Islet precursor cell (in vitro differentiated cells): ENCODE results near the gene EXT2.
A peak's percentile ranks its signal among the peaks of the same experiment; 100 is the strongest.

ENCODE experiments used
- DNase-seq: peaks from one replicate; pipeline ENCODE4 v3.0.0-alpha.2; 2018

EXT2 gene

DNA sequence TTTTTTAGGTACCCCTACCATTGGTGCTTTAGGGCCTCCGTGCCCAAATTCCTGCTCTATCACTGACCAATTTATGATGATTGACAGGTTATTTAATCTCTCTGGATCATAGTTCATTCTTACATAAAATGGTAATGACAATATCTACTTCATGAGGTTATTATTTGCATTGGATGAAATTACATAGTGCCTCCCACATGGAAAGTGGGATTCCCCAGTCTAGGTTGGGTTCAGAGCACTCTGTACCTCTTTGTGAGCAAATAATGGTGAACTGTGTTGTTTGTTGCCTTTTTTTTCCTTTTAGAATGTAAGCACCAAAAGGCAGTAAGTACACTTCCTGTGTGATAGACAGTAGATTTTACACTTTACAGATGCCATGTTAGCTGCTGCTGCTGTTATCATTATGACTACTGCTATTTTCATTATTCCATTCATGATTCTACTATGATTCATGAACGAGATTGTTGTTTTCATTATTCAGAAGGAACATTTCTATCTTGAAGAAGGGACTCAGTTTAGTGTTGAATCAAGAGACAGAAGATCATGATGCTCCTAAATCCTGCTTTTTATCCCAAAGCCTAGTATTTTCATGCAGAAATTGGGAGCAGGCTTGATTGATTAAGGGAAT, 113.6 kb downstream of the EXT2 start:
- DNase-seq: no peak

DNA sequence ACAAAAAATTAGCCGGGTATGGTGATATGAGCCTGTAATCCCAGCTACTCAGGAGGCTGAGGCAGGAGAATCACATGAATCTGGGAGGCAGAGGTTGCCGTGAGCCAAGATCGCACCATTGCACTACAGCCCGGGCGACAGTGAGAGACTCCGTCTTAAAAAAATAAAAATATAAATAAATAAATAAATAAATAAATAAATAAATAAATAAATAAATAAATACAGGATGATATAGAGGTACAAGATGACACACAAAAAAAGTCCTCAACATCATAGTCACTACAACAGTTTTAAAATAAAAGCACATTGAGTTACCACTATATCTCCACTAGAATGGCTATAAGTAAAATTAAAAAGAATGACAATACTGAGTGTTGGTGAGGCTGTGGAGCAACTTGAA, 116.7 kb downstream of the EXT2 start:
- DNase-seq: no peak

DNA sequence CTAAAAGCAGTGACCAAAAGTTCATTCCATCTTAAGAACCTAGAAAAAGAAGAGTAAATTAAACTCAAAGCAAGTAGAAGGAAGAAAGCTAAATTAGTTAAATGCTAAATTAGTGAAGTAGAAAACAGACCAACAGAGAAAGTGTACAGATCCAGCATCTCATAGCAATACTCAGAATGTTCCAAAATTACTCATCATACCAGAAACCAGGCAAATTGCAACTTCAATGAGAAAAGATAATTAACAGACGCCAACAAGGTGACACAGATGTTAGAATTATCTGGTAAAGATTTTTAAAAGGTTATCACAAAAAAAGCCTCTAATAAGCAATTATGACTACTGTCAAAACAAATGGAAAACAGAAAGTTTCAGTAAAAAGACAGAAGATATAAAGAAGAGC, 117.7 kb downstream of the EXT2 start:
- no peak for DNase-seq

DNA sequence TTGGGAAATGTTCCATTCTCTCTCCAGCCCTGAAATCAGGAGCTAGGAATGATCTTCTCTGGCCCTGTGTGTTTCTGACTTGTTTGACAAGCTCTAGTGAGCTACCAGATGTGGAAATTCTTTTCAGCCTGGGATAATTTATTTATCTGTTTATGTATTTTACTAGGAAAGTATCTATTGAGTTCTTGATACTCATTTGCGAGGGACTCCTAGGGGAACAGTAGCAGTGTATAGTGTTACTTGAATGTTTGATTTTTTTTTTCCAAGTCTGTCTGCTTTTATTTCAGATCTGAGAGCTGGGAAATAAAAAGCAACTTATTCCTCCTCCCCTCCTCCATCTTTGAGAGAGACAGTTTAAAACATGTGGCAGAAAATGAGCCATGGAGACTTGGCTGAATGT, 122.0 kb downstream of the EXT2 start:
- no peak for DNase-seq

DNA sequence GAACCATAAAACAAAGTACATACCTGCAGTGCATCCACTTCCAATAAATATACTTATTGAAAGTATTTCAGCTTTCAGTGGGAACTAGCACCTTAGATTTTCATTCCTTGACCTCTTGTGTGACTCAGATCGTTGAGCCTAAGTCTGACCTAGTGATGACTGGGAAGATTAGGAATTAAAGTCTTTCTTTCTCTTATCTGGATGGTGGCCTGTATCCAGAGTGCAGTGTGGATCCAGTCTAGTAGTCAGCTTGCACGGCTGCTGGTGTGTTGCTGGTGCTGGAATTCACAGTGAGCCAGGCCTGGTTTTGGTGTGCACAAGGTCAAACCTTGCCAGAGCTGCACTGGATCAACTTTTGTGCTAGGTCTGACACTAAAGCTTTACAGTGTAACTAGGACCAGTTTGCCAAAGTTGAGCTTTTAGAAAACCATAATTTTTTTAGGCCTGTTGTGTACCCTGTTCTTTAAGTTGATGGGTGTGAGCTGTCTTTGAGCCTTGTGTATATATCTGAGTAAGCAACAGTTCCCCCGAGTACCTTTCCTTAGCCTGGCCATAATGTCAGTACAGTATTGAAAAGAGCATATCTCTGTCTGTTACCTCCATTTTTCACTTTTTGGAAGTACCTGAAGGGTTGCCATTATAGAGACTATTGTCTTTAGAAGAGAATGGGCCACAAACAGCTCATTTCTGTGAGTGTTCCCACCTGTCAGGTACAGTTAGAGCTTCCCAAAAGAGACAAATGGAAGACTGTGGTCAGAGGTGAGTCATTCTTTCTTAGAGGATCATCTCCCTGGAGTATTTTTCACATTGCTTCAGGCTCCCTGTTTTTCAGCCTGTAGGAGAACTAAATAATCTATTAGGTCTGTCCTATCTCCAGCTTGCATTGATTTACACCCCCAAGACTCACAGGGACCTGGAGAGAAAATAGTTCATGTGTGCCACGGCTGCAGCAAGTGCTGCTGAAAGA, 124.6 kb downstream of the EXT2 start:
- DNase-seq: peak; percentile 55

DNA sequence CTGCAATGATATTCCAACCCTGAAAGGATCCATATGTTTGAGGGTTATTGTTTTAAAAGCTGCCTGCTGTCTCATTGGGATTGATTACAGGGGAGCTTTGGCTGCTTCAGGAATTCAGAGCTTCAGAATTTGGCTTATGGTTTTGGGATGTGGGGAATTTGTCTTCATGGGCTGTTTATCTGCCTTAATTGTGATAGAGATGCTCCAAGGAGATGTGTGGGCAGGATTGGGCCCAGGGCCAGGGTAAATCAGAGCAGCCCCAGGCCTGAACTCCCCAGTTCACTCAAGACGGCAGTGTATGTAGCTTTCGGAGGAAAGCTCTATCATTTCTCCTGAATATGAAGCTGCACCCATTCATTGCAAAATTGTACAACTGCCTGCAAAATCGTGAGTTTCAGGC, 126.0 kb downstream of the EXT2 start:
- DNase-seq: no peak

DNA sequence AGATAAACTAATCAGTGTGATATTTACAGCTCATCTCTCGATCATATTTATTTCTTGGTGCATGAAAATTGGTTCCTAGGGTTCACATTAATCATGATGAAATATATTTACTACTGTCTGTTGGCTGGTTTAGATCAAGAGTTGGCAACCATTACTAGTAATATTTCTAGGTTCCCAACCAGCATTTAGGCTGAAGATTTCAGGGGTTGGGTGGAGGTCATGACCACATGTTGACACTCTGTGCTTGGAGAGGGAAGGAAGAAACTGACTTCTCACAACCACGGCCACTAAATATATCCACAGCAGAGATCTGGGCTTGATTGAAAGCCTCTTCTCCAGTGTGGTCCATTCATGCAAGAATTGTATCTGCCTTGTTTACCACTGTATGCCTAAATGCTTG, 126.5 kb downstream of the EXT2 start:
- DNase-seq: no peak

DNA sequence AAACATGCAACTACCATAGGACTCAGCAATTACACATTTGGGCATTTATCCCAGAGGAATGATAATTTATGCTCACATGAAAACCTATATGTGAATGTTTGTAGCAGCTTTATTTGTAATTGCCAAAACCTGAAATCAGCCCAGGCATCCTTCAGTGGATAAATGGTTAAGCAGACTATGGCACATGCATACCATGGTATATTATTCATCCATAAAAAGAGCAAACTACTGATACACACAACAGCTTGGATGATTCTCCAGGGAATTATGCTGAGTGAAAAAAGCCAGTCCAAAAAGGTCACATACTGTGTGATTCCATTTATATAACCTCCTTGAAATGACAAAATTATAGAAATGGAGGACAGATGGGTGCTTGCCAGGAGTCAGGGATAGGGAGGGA, 127.8 kb downstream of the EXT2 start:
- no peak for DNase-seq

DNA sequence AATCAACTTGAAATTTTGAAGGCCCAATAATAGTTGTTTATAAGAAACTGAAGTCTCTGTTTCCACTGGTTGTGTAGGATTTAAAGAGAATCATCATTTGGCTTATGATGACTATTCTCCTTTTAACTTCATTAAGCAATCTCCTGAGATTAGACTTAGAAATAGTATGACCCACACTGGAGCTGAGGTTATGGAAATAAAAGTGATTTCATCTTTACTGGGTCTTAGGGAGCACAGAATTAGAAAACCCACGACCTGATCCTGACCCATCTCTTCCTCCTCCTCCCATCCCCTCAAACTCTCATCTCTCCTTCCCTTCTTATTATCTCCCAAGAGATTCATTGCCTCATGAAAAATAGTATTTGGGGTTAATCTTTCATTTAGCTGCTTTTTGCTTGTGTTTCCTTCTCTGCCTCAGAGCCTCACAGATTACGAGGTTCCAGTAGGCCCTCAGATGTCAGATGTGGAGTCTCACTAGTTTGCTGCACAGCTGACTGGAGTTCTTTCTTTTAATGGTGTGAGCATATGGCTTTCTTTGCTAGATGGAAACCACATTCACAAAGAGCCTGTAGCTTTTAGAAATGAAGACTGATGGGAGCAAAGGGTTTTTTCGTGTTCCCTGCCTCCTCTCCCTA, 129.5 kb downstream of the EXT2 start:
- no peak for DNase-seq

DNA sequence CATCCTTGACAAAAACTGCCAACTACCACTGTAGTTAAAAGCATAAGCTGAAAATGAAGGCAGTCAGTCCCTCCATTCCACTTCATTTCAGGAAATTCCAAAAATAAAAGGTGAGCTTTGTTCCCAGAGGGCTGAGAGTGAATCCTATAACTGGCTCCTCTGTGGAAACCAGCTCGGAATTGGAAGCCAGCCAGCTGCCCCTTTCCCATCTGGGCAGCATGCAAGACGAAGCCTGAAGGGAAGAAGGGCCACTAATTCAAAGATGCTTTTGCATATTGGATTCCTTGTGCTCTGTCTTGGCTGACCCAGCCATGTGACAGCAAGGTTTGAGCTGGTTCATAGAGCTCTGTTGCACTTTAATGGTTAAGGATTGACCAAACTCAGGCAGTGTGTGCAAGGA, 131.0 kb downstream of the EXT2 start:
- no peak for DNase-seq

DNA sequence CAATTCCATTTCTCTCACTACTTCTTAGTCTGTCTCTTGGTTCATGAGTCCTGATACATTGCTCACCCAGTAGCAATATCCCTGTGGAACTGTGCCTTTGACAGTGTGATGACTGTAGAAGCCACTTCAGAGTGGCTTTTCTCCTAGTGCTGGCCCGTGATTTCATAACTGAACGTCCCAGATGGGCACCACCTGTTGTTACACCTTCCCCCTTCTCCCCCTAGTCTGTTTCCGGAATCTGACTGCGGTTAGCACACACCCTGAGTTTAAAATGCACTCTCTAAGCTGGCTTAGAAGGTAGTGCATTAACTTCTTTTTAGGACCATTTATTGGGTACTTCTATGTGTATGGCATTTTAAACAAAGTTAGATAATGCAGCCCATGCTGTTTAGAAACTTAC, 131.5 kb downstream of the EXT2 start:
- no peak for DNase-seq

DNA sequence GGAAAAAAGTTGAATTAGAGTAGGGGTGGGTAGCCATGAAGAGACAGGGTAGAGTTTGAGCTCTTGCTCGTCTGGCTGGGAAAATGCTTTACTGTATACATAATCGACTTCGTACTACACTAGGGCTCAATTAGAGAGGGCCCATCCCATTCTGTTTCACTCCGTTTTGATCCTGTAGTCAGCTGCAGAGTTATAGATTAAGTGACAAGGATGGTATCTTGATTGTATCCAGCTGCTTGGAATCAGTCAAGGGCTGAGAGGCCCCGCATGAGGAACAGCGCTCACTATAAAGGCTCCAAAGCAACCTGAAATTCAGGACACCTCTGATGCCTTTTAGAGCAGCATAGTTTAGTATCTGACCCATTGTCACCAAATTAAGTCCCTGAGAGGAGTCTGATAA, 132.9 kb downstream of the EXT2 start:
- no peak for DNase-seq

DNA sequence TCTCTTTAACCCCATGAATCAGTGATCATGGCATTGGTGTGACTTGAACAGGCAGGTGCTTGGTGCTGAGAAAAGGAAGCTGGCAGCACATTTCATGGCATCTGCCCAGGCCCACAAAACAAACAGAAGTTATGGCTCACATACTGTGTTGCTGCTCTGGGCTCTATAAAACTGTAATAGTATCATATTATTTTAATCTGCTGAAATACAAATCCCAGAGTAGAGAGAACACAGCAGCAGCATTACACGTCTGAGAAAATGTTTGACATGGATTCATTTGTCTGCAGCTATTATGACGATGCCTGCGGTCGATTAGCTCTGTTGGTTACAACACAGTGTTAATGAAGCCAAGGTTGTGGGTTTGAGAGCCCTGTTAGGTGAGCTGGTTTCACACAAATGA, 133.6 kb downstream of the EXT2 start:
- DNase-seq: no peak

DNA sequence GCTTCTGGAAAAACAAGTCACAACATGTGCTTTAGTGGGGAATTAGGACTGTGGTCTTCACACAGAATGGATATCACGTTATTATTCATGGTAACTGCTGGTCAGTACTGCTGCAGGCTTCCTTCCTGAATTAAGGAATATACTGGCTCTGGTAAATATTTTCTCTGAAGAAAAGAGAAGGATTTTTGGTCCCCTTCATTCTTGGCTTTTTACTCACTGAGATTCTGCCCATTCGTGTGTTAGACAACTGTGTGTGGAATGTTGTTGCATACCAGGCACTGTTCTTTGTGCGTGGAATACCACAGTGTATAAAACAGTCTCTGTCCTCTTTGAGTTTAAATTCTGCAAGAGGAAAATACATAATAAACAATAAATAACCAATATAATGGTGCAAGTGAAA, 134.1 kb downstream of the EXT2 start:
- DNase-seq: no peak

DNA sequence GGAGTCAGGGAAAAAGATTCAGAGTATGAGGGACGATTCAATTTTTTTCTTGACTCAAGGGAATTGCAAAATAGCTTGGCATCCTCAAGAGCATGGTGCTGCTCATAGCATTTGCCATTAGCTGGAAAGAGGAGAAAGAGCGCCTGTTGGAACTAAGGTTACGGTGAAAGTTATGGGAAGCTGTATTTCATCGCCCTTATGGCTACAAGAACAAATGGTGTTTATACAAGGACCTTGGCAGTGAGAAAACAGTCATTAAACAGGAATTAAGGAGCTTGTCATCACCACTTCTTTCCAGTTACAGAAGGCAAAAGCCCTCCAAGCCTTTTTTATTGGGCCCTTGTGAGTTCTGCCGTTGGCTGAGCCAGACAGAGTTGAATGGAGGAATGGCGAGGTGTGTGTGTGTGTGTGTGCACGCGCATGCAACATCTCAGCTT, 140.3 kb downstream of the EXT2 start:
- DNase-seq: no peak

DNA sequence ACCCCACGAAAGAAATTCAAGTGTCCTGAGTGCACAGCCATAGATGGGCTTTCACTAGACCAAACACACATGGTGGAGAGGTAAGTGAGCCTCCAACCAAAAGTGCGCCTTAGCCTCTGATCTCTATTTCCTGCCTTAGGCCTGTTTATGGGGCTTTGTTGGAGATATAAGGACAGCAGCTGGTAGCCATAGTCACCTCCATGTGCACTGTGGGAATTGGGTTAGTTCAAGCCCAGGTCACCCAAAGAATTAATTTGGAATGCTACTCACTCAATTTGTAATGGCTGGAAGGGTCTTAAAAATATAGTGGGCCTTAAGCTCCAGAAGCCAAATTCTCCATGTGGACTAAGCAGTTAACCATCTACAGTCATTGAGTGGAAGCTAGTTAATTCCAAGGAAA, 140.8 kb downstream of the EXT2 start:
- DNase-seq: no peak

DNA sequence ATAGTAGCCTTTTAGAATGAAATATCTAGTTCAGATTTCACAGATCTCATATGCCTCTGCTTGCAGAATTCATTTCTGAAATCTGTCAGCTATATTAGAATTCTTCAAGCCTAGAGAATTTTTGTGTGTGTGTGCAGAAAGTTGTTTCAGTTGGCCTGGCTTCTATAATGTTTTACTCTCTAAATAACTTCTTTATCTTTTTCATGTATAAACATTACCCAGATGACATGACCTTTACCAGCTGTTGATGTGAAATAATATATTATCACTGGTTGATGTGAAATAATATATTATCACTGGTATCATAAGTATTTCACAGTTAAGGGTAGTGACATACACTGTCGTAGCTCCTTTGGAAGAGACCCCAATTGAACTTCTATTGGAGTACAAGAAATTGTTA, 141.7 kb downstream of the EXT2 start:
- DNase-seq: no peak

DNA sequence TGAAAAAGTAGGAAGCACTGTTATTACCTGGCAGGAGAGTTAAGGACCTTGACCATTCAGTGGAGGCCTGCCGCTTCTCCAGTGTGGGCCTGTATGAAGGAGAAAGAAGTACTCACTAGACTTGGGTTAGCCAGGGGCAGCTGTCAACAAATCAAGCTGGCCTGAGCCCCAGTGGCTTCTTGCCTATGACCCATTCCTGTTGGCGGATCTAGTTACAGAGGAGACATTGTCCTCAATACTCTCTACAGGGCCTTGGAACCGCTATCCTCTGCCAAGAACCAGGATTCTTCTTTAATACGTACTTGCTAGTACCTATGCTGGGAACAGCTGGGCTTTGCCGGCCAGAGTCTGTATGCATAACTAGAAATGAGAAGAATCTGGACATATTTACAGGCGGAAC, 146.4 kb downstream of the EXT2 start:
- no peak for DNase-seq

DNA sequence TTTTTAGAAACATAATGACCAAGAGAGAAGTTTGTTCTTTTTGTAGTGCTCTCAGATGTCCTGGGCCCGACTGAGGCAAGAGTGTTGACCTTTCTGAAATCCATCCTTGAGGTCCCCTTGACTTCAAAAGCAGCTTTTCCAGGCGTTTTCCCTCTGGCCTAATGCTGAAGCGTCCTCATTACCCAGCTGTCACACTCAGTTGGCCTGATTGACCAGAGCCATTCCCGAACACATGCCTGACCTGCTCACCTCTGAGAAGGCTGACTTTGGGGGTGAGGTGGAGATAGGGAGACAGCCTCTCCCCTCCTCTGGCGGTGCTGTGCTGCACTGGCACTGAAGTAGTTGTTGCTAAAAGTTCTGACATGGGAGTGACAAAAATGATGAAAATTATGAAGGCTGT, 147.6 kb downstream of the EXT2 start:
- DNase-seq: peak; percentile 62

DNA sequence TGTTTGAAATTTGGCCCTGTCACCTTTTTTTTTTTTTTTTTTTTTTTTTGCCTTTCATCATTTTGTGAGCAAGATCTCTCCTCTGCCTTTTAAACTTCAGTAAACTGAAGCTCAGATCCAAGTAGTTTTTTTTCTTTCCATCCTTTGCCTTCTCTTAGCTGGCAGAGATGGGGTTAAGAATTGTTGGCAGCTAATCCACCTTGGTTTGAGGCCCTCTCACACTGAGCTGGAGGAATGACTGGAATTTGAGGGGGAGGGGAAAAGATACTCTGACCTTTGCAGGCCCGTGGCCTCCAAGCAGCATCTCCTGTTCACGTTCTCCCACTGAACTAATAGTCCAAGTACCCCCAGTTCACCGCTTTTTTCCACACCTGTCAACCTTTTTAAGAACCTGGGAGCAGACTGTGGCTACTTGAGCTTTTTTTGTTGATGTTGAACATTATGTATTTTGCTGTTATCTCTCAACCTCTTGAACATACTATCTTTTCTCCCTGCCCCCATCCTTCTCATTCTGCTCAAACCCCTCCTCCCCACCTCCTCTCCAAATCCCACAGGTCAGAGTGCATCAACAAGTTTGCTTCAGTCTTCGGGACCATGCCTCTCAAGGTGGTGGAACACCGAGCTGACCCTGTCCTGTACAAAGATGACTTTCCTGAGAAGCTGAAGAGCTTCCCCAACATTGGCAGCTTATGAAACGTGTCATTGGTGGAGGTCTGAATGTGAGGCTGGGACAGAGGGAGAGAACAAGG, 148.3 kb downstream of the EXT2 start:
- DNase-seq: peak; percentile 86

DNA sequence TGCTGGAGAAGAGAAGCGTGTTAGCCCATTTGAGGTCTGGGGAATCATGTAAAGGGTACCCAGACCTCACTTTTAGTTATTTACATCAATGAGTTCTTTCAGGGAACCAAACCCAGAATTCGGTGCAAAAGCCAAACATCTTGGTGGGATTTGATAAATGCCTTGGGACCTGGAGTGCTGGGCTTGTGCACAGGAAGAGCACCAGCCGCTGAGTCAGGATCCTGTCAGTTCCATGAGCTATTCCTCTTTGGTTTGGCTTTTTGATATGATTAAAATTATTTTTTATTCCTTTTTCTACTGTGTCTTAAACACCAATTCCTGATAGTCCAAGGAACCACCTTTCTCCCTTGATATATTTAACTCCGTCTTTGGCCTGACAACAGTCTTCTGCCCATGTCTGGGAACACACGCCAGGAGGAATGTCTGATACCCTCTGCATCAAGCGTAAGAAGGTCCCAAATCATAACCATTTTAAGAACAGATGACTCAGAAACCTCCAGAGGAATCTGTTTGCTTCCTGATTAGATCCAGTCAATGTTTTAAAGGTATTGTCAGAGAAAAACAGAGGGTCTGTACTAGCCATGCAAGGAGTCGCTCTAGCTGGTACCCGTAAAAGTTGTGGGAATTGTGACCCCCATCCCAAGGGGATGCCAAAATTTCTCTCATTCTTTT, 149.3 kb downstream of the EXT2 start:
- DNase-seq: no peak

DNA sequence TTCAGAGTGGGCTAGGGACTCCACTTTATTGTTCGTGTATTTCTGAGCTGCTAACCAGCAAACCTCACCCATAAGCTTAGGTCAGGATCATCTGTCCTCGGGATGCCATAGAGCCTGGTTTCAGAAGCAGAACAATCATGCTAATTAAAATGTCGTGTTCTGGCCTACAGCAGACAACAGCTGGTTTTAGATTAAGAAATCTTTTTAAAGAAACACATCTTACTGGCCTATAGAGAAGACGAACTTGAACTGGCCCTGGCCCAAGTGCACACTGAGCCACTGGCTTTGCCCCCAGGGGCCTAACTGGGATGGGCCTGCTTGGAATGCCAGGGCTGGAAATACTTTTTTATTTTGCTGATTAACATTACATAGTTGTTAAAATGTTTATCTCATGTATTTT, 151.2 kb downstream of the EXT2 start:
- no peak for DNase-seq

DNA sequence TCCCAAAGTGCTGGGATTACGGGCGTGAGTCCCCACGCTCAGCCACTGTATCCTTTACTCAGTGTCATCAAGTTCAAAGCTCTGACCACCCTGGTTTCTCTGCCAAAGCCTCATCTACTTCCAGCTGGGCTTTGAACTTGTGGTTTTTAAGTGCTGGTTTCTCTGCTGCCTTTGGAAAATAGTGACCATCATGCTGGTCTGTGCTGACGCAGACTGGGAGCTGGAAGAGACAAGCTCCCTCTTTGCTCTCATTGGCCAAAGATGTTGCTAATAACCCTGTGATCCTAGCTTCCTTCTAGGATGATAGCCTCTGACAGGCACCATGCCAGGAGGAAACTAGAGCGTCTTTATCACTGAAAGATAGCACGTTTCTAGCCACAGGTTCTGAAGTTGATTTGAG, 152.0 kb downstream of the EXT2 start:
- DNase-seq: no peak
